T-helper 2 cell treated with Interferon-gamma antibody and Interleukin-4, amounts not matched to agents 5 μg/mL and 100 μg/mL, for 36 hours (primary cell): ENCODE measurements around the gene TKTL2.

Experiments used
- DNase-seq: peaks from one replicate; pipeline ENCODE4 v3.0.0; 2021; ENCODE audit warnings: low spot score
- H3K27ac Mint-ChIP-seq: one replicate; pipeline ENCODE4 v1.8.0; 2021; ENCODE audit warnings: mild to moderate bottlenecking, mixed read lengths
- H3K27me3 Mint-ChIP-seq: one replicate; pipeline ENCODE4 v1.8.0; 2021; ENCODE audit warnings: low read depth, mixed read lengths
- H3K36me3 Mint-ChIP-seq: one replicate; pipeline ENCODE4 v1.8.0; 2021; ENCODE audit warnings: low read depth, mixed read lengths
- H3K4me1 Mint-ChIP-seq: one replicate; pipeline ENCODE4 v1.8.0; 2021; ENCODE audit warnings: low read depth, mixed read lengths
- H3K4me3 Mint-ChIP-seq: one replicate; pipeline ENCODE4 v1.8.0; 2022; ENCODE audit warnings: mild to moderate bottlenecking, moderate library complexity, mixed read lengths
- H3K9me3 Mint-ChIP-seq: one replicate; pipeline ENCODE4 v1.8.0; 2021; ENCODE audit warnings: mixed read lengths

Gene TKTL2

GRCh38 chr4:163473576-163473975 lies at the start of gene TKTL2:
Gene TKTL2, minus strand, starts transcription at chr4:163473754. Its CDS starts 20 bp downstream, at chr4:163473734.
- DNase-seq = no peak
- no peak within 1 kb of the TSS for H3K27ac Mint-ChIP-seq
- H3K4me1 Mint-ChIP-seq = no peaks in the 10 kb centered on the region
- H3K9me3 Mint-ChIP-seq = no peaks in the 10 kb centered on the region
- no peaks in the 10 kb centered on the region for H3K36me3 Mint-ChIP-seq
- peaks cover 1% of the 10 kb centered on the region for H3K27me3 Mint-ChIP-seq
- no peak within 1 kb of the TSS for H3K4me3 Mint-ChIP-seq

GRCh38 chr4:163515198-163515597 lies 41.6 kb upstream of the TKTL2 start:
- Mint-ChIP-seq H3K36me3 (peaks cover 37% of the 10 kb centered on the region), H3K27ac (no peak overlapping the region), H3K4me3 (no peak overlapping the region), H3K4me1 (no peaks in the 10 kb centered on the region), H3K27me3 (no peaks in the 10 kb centered on the region), H3K9me3 (no peaks in the 10 kb centered on the region)
- no peak for DNase-seq

- Mint-ChIP-seq H3K27ac (no peak overlapping the region), H3K9me3 (peaks cover 8% of the 10 kb centered on the region), H3K4me1 (peaks cover 17% of the 10 kb centered on the region), H3K4me3 (no peak overlapping the region), H3K36me3 (peaks cover 25% of the 10 kb centered on the region), H3K27me3 (no peaks in the 10 kb centered on the region)
- no peak for DNase-seq
Observed at GRCh38 chr4:163505374-163505773, 31.8 kb upstream of the TKTL2 start.

GRCh38 chr4:163500586-163500985 lies 27.0 kb upstream of the TKTL2 start:
- H3K9me3 Mint-ChIP-seq = peaks cover 8% of the 10 kb centered on the region
- peaks cover 15% of the 10 kb centered on the region for H3K36me3 Mint-ChIP-seq
- peaks cover 34% of the 10 kb centered on the region for H3K4me1 Mint-ChIP-seq
- DNase-seq = no peak
- H3K4me3 Mint-ChIP-seq = no peak overlapping the region
- no peak overlapping the region for H3K27ac Mint-ChIP-seq
- H3K27me3 Mint-ChIP-seq = no peaks in the 10 kb centered on the region

- Mint-ChIP-seq H3K4me3 (peak overlapping the region; percentile 95), H3K27me3 (peaks cover 3% of the 10 kb centered on the region), H3K4me1 (peaks cover 25% of the 10 kb centered on the region), H3K36me3 (peaks cover 4% of the 10 kb centered on the region), H3K27ac (peak overlapping the region; percentile 87), H3K9me3 (no peaks in the 10 kb centered on the region)
- DNase-seq = no peak
Observed at GRCh38 chr4:163495900-163496299, 22.3 kb upstream of the TKTL2 start.

- Mint-ChIP-seq H3K4me1 (peaks cover 25% of the 10 kb centered on the region), H3K27me3 (peaks cover 14% of the 10 kb centered on the region), H3K27ac (peak within 1 kb of the TSS; percentile 98), H3K36me3 (peaks cover 4% of the 10 kb centered on the region), H3K9me3 (no peaks in the 10 kb centered on the region), H3K4me3 (peak within 1 kb of the TSS; percentile 95)
- DNase-seq = peak; percentile 89
Observed at GRCh38 chr4:163494360-163495241, 21.0 kb upstream of the TKTL2 start, which contains the start of gene TMA16. Gene TMA16, plus strand, starts transcription at chr4:163494690. Its CDS starts 112 bp downstream, at chr4:163494802.

- no peaks in the 10 kb centered on the region for H3K9me3 Mint-ChIP-seq
- H3K4me1 Mint-ChIP-seq = peaks cover 25% of the 10 kb centered on the region
- H3K27ac Mint-ChIP-seq = peak overlapping the region; percentile 98
- H3K36me3 Mint-ChIP-seq = peaks cover 4% of the 10 kb centered on the region
- H3K27me3 Mint-ChIP-seq = peaks cover 17% of the 10 kb centered on the region
- no peak for DNase-seq
- H3K4me3 Mint-ChIP-seq = peak overlapping the region; percentile 91
Observed at GRCh38 chr4:163493643-163494359, 20.2 kb upstream of the TKTL2 start.

GRCh38 chr4:163492951-163493504 lies 19.5 kb upstream of the TKTL2 start:
- peak overlapping the region; percentile 91 for H3K4me3 Mint-ChIP-seq
- no peak for DNase-seq
- peaks cover 4% of the 10 kb centered on the region for H3K36me3 Mint-ChIP-seq
- peak overlapping the region; percentile 98 for H3K27ac Mint-ChIP-seq
- peaks cover 21% of the 10 kb centered on the region for H3K27me3 Mint-ChIP-seq
- H3K4me1 Mint-ChIP-seq = peaks cover 30% of the 10 kb centered on the region
- no peaks in the 10 kb centered on the region for H3K9me3 Mint-ChIP-seq

- Mint-ChIP-seq H3K36me3 (no peaks in the 10 kb centered on the region), H3K9me3 (no peaks in the 10 kb centered on the region), H3K27me3 (peaks cover 32% of the 10 kb centered on the region), H3K4me3 (no peak overlapping the region), H3K4me1 (peaks cover 11% of the 10 kb centered on the region), H3K27ac (no peak overlapping the region)
- DNase-seq = no peak
Observed at GRCh38 chr4:163489929-163490328, 16.4 kb upstream of the TKTL2 start.

GRCh38 chr4:163486321-163486720 lies 12.8 kb upstream of the TKTL2 start:
- no peaks in the 10 kb centered on the region for H3K36me3 Mint-ChIP-seq
- peaks cover 31% of the 10 kb centered on the region for H3K27me3 Mint-ChIP-seq
- no peak overlapping the region for H3K27ac Mint-ChIP-seq
- DNase-seq = no peak
- peaks cover 8% of the 10 kb centered on the region for H3K4me1 Mint-ChIP-seq
- H3K4me3 Mint-ChIP-seq = no peak overlapping the region
- H3K9me3 Mint-ChIP-seq = no peaks in the 10 kb centered on the region

- Mint-ChIP-seq H3K27ac (no peak overlapping the region), H3K27me3 (peaks cover 32% of the 10 kb centered on the region), H3K4me1 (peaks cover 8% of the 10 kb centered on the region), H3K36me3 (no peaks in the 10 kb centered on the region), H3K9me3 (no peaks in the 10 kb centered on the region), H3K4me3 (no peak overlapping the region)
- DNase-seq = no peak
Observed at GRCh38 chr4:163485589-163485988, 12.0 kb upstream of the TKTL2 start.

- peaks cover 8% of the 10 kb centered on the region for H3K4me1 Mint-ChIP-seq
- peaks cover 26% of the 10 kb centered on the region for H3K27me3 Mint-ChIP-seq
- no peak overlapping the region for H3K4me3 Mint-ChIP-seq
- H3K36me3 Mint-ChIP-seq = no peaks in the 10 kb centered on the region
- H3K27ac Mint-ChIP-seq = no peak overlapping the region
- no peaks in the 10 kb centered on the region for H3K9me3 Mint-ChIP-seq
- peak; percentile 19 for DNase-seq
Observed at GRCh38 chr4:163484906-163485305, 11.4 kb upstream of the TKTL2 start.

- Mint-ChIP-seq H3K4me3 (no peak overlapping the region), H3K9me3 (no peaks in the 10 kb centered on the region), H3K27ac (no peak overlapping the region), H3K4me1 (no peaks in the 10 kb centered on the region), H3K36me3 (no peaks in the 10 kb centered on the region), H3K27me3 (peaks cover 12% of the 10 kb centered on the region)
- DNase-seq = no peak
Observed at GRCh38 chr4:163482190-163482589, 8.6 kb upstream of the TKTL2 start.
